GM12874 (cell line): ENCODE results near the gene KIN.

Experiments
- TF ChIP-seq, protein P1 (sequence below): IDR thresholded peaks from 2 replicates; pipeline ENCODE4 v1.5.1; 2011; ENCODE audit warnings: low read depth, mild to moderate bottlenecking, control low read depth, low read length, moderate library complexity; ENCODE audit not compliant: insufficient read depth

The KIN gene, protein sequence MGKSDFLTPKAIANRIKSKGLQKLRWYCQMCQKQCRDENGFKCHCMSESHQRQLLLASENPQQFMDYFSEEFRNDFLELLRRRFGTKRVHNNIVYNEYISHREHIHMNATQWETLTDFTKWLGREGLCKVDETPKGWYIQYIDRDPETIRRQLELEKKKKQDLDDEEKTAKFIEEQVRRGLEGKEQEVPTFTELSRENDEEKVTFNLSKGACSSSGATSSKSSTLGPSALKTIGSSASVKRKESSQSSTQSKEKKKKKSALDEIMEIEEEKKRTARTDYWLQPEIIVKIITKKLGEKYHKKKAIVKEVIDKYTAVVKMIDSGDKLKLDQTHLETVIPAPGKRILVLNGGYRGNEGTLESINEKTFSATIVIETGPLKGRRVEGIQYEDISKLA

DNA sequence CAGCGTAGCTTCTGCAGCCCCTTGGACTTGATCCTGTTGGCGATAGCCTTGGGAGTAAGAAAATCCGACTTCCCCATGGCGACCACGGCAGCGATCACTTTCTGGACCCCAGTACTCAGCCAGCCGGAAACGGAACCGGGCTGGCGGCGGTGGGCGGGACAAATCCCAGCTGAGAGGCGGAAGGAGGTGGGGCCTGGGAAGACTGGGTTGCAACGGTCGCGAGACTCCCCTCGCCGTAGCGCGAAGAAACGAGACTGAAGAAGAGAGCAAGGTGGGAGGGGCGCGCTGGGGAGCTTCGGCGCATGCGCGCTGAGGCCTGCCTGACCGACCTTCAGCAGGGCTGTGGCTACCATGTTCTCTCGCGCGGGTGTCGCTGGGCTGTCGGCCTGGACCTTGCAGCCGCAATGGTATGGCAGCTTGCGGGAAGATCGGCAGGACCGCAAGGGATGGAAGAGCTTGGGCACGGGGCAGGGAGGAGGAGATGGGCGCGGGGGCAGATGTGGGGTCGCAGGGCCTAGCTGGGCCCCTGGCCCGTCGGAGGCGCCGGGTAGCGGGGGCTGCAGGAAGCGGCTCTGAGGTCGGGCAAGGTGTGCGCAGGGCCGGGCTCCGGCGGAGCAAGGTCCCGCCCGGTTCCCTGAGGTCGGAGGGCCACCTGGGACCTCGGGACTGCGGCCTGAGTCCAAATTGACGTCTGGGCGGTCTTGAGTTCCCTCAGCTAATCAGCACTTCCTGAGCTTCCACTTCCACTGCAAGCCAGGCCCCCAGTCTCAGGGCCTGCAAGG, at the start of gene KIN, which contains the start of gene ATP5F1C:
Gene KIN (minus strand): TSS at position 137 of the 782 bp plus-strand sequence. CDS start 60 bp downstream, at position 77.
Gene ATP5F1C (plus strand): TSS at position 321 of the 782 bp plus-strand sequence. CDS start 31 bp downstream, at position 352.
- TF ChIP-seq, protein P1, sequence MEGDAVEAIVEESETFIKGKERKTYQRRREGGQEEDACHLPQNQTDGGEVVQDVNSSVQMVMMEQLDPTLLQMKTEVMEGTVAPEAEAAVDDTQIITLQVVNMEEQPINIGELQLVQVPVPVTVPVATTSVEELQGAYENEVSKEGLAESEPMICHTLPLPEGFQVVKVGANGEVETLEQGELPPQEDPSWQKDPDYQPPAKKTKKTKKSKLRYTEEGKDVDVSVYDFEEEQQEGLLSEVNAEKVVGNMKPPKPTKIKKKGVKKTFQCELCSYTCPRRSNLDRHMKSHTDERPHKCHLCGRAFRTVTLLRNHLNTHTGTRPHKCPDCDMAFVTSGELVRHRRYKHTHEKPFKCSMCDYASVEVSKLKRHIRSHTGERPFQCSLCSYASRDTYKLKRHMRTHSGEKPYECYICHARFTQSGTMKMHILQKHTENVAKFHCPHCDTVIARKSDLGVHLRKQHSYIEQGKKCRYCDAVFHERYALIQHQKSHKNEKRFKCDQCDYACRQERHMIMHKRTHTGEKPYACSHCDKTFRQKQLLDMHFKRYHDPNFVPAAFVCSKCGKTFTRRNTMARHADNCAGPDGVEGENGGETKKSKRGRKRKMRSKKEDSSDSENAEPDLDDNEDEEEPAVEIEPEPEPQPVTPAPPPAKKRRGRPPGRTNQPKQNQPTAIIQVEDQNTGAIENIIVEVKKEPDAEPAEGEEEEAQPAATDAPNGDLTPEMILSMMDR, result no peak

DNA sequence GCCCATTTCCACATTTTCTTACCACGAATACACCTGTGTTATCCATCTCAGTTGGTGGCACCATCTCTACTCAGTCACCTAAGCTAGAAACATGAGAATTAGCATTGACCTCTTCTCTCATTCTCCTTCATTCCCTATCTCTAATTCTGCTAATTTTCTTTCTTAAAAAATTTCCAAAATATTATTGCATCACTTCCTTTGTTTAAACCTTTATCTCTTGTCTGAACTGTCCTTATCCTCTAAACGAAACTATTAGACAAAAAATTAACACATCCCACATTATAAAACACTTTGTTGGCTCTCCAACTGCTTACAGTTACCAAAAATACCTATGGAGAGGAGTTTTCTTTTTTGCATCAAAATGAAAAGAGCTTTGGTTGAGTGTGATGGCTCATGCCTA, 48.8 kb upstream of the KIN start:
- TF ChIP-seq, protein P1, result no peak

DNA sequence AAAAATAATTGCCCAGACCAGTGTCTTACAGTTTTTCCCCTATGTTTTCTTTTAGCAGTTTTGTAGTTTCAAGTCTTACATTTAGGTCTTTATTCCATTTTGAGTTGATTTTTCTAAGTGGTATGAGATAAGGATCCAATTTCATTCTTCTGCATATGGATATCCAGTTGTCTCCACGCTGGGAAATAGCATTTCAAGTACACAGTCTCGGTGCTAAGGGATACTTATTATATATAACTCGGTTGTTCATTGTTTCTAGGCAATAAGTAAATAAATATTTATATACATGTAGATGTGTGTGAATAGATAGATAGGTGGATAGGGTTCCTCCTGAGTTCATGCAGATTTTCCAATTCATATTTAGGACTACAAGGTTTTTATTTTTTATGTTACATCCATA, 46.5 kb upstream of the KIN start:
- TF ChIP-seq, protein P1, result no peak

DNA sequence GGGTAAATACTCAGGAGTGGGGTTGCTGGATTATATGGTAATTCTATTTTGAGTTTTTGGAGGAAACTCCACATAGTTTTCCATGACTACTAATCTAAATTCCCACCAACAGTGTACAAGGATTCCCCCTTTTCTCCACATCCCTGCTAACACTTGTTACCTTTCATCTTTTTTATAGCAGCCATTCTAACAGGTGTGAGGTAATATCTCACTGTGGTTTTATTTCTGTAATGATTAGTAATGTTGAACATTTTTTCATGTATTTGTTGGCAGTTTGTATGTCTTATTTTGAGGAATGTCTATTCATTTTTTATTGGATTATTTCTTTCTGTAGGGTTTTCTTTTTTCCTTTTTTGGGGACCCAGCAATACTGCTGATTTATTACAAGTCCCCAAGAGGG, 45.4 kb upstream of the KIN start:
- TF ChIP-seq, protein P1, result no peak

DNA sequence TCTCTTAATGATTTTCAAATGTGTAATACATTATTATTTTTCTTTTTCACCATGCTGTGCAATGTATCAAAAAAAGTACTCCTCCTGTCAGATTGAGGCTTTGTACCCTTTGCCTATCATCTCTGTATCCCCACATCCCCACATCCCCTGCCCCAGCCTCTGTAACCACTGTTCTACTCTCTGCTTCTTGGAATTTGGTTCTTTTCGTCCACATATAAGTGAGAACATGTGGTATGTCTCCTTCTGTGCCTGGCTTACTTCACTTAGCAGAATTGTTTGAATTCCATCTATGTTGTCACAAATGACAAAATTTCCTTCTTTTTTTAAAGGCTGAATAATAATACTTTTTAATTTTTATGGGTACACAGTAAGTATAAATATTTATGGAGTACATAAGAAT, 44.3 kb upstream of the KIN start:
- TF ChIP-seq, protein P1, result no peak

DNA sequence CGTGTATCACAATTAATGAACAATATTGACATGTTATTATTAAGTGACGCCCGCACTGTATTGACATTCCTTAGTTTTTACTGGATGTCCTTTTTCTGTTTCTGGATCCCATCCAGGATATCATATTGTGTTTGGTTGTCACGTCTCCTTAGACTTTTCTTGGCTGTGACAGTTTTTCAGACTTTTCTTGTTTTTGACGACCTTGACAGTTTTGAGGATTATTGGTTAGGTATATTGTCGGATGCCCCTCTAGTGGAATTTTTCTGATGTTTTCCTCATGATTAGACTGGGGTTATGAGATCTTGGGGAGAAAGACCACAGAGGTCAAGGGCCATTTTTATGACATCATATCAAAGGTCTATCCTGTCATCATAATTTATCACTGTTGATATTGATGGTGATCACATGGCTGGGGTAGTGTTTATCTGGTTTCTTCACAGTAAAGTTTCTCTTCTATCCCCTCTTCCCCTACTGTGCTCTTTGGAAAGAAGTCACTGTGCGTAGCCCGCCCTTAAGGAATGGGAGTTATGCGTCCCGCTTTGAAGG, 41.6 kb upstream of the KIN start:
- TF ChIP-seq, protein P1, result no peak

DNA sequence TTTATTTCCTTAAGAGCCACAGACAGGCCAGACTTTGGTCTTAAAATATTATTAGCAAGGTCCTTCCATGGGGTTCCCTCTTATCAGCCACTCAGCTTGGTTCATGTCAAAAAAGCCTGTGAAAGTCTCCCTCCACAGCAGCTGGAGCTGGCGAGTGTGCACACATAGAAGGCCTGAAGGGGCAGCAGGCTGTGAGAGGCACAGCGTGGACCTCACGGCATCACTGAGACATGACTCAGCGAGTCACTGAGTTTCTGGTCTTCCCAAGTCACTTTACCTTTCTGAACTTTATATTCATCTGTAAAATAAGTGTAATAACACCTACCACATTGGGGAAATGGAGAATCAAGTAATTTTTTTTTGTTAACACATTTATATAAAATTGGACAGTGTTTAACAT, 39.2 kb upstream of the KIN start:
- TF ChIP-seq, protein P1, result no peak
